HG03439 (cell line): ENCODE measurements around the gene GSTA5.
"Not testable (repeated sequence)": the region's sequence is repeated elsewhere in the genome, so short reads cannot be mapped to it uniquely, and the experiment has no call there.

Source experiments
- ATAC-seq: cut with Tn5 transposase; IDR thresholded peaks from one replicate; pipeline ENCODE4 v1.9.1; 2021; ENCODE audit warnings: mild to moderate bottlenecking, moderate library complexity; ENCODE audit not compliant: unreplicated experiment

The GSTA5 gene

DNA sequence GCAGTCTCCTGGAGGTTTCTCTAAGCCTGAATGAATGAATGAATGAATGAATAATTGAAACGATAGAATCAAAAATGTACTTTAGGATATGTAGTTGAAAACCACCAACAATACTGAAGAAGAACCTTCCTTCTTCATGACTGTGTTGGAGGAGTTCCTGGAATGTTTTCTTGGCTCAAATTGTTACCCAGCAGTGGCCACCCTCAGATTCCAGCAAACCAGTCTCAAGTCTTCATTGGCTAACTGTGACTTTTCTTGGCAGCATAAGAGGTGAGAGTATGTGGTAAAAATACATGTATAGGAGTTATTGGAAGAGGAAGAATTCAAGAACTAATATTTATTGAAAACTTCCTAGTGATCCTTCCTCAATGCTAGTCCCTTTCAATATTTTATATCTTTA is 41.3 kb downstream of the GSTA5 start:
- not testable (repeated sequence) for ATAC-seq

- ATAC-seq = not testable (repeated sequence)
Observed at GRCh38 chr6:52794366-52794765, 46.2 kb downstream of the GSTA5 start.

- no peak for ATAC-seq
Observed at GRCh38 chr6:52790861-52791260, 49.8 kb downstream of the GSTA5 start.

DNA sequence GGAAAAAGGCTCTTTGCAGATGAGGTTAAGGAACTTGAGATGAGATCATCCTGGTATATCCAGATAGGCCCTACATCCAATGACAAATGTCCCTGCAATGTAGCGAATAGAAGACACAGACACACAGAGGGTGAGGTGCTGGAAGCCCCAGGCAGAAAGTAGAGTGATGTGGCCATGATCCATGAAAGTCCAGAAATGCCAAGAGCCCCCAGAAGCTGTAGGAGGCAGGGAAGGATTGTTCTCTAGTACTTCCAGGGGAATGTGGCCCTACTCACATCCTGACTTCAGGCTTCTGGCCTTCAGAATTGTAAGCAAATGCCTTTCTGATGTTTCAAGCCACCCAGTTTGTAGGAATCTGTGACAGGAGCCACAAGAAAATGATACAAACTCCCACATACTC is 51.0 kb downstream of the GSTA5 start:
- not testable (repeated sequence) for ATAC-seq

DNA sequence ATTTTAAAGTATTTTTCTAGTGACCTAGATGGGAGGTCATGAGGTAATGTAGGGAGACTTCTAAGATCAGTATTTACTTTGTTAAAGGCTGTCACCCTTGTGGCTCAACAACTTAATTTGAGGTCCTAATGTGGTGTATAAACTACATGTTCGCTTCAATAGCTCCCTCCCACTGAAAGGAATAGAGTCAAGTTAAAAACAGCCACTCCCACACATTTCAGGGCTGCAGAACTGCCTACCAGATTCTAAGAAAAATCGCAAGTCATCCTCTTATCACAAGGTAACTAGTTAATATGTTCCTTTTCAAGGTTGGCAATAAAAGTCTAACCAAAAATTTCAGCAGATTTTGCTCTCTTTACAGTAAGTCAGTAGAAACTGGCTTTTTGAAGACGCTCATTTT is 52.1 kb downstream of the GSTA5 start:
- no peak for ATAC-seq

DNA sequence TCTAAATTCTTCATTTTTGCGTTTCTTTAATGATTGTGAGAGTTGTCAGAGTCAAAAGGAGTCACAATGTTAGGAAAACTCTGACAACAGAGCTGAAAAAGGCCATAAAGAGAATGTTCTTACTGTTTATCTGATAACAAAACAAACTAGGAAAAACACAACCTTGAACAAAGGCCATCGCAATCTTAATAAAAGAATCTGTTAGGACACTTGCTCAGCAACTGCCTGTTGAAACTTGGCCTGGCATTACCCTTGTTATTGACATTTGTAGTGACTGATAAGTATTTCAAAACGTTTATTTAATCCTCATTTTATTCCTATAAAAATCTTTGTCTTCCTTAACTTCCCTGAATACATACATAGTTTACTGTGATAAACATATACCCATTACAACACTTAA is 52.7 kb downstream of the GSTA5 start:
- ATAC-seq = no peak

- ATAC-seq = no peak
Observed at GRCh38 chr6:52786249-52786956, 54.2 kb downstream of the GSTA5 start.

- not testable (repeated sequence) for ATAC-seq
Observed at GRCh38 chr6:52782696-52783274, 57.8 kb downstream of the GSTA5 start.

DNA sequence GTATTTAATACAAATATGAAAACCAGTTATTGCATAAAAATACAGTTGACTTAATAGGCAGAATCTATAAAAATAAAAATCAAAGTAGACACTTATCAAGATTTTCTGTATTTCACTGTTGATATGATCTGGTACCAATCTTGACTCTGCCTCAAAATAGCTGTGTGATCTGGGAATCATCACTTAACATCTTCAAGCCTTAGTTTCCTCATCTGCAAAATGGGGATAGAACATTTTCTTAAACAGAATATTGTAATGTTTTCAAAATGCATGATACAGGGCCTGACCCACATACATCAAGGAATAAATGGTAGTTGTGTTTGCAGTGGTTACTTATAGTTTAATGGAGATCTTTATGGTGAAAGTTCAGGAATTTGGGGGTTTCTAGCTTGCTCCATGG is 58.4 kb downstream of the GSTA5 start:
- not testable (repeated sequence) for ATAC-seq
